HG03378 (cell line): Measurements from ENCODE around the gene SPATC1L.
"Not testable (repeated sequence)": the region's sequence is repeated elsewhere in the genome, so short reads cannot be mapped to it uniquely, and the experiment has no call there.

Experiments used
- ATAC-seq: cut with Tn5 transposase; IDR thresholded peaks from one replicate; pipeline ENCODE4 v1.9.1; 2021; ENCODE audit warnings: mild to moderate bottlenecking, moderate library complexity; ENCODE audit not compliant: unreplicated experiment

The SPATC1L gene

DNA sequence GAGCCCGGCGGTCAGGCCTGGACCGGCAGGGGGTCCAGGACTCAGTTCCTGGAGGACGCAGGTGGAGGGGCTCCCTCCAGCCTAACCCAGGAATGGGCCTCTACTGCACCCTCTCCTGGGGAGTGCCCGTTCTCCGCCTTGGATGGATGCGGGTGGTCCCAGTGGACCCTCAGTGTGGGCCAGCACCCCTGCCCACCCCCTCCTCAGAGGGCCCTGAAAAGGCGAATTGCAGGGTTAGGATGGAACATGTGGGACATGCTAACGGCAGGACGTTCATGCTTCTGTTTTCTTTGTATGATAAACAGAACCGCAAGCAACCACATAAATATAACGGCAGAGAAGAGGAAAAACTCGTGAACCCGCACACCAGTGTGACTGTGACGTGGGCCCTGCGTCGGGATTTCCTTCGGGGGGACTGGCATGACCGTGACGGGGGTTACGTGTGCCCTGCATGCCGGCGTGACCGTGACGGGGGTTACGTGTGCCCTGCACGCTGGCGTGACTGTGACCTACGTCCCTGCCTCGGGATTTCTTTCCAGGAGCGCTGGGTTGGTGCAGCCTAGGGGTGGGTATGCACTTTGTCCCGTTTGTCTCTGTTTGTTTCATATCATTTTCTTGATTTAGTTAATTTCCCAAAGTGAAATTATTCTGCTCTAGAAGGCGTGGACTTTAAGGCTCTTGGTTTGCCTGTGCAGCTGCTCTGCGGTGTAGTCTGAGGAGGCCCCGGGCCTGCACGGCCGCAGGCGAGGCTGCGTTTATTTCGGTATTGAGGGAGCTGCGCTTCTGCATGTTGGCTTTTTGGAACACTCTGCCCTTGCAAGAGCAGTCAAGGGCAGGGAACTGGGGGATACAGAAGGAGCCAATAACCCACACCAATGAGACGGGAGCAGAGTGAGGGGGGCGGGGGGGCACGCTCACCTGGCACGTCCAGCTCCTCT is 32.0 kb downstream of the SPATC1L start:
- no peak for ATAC-seq

DNA sequence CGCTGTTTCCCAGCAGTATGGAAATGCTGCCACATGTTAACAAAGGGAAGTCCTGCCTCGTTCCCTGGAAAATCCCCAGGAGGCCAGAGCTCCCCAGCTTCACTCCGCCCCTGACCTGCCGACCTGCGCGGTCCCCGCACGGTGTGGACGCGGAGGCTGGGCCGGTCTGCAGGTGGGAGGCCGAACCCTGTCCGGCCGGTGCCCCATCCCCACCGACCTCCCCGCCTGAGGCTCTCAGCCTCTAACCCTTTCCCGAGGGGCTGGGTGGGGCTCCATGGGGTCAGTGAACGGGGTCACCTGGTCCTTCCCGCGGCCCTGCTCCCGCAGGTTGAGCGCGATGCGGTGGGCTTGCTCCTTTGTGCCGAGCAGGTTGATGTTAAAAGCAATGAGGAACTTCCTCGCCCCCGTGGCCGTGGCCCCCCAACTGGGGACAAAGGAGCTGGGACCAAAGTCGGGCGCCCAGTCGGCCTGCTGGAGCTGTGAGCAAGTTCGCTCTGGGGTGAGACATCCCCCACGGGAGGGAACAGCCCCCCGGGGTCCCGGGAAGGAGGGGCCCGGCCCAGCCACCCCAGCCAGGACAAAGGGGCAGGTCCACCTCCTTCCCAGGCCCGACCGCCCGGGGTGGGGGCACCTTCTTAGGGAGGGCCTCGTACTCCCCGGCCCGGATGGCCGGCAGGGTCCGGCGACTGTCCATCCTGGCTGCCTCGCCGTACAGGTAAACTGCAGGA is 32.8 kb downstream of the SPATC1L start:
- no peak for ATAC-seq

DNA sequence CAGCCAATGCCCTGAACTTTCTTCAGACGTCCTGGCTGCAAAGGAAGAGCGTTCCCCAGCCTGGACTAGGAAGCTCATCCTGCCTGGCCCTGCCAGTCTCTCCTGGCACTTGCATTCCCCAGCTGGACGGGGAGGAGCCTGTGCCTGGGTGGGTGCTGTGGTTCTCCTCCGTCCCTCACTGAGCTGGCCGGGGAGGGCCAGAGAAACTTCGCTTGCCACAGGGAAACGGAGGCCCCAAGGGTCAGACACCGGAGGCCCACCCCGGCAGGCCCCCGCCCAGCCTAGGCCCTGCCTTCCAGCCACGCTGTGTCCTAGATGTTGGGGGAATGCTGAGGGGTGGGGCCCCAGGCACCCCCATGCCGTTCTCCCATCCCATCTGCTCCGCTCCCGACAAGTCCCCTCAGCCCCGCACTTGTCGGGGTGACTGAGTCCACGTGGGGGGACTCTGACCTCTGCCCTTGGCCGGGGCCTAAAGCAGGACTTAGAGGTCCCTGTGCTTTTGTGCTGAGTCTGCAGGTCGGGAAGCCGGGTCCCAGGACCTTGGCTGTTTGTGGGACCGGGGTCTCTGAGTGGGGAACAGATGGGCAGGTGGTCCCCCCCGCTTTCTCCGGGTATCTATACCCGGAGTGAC is 33.7 kb downstream of the SPATC1L start:
- no peak for ATAC-seq

DNA sequence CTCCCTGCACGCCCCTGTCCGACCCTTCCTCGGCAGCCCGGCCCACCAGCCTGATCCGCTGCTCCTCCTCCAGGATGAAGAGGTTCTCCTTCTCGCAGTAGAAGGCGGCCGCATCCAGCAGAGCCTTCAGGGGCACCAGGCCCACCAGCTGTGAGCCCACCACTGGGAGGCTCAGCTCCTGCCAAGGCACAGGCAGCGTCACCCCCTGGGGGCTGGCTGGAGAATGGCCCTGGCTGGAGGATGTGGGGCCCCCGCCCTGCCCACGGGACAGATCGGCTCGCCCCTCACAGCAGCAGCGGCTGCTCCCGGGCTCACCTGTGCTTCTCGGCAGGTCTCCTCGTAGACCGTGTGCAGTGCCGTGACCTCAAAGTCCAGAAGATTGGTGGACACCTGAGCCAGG is 34.2 kb downstream of the SPATC1L start:
- ATAC-seq = no peak

DNA sequence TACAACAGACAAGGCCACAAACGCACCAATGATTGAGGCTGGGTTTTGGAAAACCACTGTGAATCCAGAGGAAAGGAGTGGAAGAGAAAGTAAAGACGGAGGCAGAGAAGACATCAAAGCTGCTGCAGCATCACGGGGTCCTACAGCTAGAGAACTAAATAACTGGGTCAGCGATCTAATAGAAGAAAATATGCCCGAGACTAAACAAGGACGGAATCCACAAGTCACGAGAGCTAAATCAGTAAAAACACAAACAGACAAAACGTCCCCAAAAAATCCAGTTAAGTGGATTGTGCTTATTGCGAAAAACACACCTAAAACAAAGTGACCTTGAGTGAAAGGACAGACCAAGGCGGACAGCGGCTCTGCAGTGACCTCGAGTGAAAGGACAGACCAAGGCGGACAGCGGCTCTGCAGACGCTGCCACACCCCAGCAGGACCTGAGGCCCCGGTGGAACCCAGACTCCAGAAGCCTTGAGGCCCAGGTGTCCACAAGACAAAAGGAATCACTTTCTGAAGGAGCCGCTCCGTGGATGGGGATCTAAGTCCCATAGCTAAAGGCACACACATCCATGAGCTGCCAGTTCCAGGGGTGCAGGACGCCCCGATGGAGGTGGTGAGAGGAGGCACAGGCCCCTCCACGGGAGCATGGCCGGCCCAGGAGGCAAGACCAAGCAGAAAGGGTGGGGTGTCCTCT is 34.9 kb downstream of the SPATC1L start:
- ATAC-seq = no peak

DNA sequence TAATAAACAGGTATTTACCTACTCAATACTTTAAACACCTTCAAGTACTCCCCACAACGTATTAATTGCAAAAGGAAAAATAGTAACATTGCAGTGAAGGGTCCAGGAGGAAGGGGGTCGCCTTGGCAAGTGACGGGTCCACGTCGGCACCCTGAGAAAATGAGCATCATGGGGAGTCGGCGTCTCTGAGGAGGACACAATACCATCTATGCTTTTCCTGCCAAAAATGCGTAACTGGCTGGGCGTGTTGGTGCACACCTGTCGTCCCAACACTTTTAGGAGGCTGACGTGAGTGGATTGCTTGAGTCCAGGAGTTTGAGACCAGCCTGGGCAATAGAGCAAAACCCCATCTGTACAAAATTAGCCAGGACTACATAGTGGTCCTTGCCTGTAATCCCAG is 36.2 kb downstream of the SPATC1L start:
- ATAC-seq = no peak

DNA sequence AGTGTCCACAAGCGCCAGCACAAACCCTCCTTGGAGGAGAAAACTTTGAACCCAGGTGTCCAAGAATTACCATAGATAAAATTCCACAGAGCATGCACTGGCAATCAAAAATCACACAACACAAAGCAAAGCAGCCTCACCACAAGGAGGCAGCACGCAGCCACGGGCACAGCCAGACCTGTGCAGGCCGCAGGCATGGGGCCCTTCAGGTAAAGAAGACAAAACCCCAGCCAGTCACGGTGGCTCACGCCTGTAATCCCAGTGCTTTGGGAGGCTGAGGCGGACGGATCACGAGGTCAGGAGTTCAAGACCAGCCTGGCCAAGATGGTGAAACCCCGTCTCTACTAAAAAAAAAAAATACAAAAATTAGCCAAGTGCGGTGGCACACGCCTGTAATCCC is 36.8 kb downstream of the SPATC1L start:
- ATAC-seq = not testable (repeated sequence)

DNA sequence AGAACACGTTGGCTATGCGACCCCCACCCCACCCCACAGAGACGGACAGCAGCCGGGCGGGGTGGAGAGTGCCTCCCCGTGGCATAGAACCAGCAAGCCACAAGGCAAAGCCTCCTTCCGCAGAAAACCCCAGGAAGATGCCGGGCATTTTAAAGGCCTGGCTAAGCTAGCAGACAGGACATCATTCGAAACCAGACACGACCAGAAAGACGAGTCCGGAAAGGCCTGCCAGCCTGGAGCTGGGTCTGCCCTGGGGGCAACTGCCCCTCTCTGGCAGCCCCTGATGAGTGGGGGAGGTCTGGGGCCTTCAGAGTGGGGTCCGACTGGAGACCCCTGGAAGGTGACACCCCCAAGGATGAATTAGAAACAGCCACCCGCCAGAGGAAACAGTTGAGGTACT is 37.4 kb downstream of the SPATC1L start:
- no peak for ATAC-seq

DNA sequence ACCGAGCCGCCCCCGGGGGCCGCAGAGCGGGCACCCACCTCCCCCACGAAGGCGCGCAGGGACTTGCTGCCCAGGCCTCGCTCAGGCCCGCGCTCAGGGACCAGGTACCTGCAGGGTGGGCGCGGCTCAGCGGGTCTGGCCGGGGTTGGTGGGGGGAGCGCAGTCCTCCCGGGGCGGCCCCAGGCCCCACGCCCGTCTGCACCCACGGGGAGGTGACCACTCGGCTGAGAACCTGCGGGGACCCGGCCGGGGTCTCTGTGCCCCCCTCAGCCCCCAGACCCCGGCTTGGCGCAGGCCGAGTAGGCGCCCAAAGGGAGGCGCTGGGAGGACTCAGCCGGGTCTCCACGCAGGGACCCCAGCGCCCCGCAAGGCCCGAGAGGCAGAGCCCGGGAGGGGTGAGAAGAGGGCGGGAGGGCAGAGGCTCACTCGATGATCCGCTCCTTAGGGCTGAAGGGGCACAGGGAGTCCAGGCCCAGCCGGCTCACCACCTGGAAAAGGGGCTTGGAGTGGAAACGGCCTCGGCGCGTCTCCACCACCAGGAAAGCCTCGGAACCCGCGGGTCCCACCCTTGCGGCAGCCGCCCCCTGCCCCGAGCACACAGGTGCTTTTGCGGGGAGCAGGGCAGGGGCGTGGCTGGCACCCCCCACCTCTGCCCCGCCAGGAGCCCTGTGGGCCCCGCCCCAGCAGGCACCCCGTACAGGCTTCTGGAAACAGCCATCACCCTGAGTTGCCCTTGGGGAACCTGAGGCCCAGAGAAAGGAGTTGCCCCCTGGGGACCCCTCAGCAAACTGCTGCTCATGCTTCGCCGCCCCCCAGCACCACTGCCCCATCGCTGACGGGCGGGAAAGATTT is 38.2 kb downstream of the SPATC1L start:
- no peak for ATAC-seq

DNA sequence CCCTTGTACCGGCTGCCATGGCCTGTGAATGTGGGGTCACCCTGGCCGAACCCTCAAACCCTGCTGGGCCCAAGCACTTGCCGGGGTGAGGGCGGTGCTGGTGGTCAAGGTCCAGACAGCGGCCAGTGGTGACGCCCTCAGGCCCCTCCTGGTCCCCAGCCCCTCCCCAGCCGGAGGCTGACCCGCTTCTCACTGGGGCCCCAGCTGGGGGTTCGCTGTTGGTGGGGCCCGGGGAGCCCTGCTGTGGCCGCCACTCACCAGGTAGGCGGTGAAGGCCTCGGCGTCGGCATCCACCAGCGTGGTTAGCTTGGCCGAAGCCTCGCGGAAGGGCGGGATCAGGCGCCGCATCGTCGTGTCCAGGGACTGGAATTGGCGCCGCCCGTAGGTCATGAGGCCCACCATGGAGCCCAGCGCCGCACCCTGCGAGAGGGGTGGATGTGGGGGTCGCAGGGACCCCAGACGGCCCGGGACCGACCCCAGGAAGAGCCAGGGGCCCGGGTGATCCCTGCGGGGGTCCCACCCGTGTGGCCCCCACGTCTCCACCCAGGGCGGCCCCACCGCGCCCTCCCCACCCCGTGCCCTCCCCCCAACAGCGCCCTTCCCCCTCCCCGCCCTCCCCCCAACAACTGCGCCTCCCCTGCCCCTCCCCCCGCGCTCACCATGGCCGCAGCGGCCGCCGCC is 39.0 kb downstream of the SPATC1L start:
- ATAC-seq = no peak

DNA sequence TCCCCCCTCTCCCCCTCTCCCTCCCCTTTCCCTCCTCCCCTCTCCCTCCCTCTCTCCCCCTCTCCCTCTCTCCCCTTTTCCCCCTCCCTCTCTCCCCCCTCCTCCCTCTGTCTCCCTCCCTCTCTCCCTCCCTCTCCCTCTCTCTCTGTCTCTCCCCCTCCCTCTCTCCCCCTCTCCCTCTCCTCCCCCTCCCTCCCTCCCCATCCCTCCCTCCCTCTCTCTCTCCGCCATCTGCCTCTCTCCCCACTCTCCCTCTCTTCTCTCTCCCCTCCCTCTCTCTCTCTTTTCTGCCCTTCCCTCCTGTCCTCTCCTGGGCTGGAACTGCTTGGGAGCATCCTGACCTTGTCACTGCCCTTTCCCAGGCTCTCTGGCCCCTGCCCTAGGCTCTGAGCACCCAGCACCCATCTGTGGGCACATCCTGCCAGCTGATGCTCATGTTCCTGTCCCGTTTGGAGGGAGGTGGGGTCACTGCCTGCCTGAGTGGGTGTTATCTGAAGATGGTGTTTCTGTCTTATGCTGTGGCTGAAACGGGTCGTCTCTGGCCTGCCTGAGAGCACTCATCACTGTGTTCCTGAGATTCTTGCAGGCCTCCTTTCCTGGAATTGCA is 39.7 kb downstream of the SPATC1L start:
- no peak for ATAC-seq

DNA sequence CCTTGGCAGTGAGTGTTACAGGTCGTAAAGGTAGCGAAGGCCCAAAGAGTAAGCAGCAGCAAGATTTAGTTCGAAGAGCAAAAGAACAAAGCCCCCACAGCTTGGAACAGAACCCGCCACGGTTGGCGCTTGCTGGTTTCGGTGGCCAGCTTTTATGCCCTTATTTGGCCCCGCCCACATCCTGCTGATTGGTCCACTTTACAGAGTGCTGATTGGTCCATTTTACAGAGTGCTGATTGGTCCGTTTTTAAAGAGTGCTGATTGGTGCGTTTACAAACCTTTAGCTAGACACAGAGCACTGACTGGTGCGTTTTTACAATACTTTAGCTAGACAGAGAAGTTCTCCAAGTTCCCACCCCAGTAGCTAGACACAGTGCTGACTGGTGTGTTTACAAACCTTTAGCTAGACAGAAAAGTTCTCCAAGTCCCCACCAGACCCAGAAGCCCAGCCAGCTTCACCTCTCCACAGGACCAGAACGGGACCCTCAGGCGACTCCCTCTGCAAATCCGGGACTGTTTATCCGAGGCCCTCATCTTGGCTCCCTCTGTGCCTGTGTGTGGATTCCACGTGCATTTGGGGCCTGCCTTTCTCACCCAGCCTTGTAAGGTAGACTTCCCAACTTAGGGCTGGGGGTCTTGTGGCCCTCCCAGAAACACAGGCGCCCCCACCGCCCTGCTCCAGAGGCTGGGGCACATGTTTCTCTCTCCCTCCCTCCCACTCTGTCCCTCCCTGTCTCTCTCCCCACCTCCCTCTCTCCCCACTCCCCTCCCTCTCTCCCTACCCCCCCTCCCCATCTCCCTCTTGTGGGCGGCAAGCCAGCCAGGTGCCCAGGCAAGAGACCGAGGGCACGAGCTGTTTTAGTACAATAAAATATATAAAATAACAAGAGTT is 41.4 kb downstream of the SPATC1L start:
- ATAC-seq = no peak

DNA sequence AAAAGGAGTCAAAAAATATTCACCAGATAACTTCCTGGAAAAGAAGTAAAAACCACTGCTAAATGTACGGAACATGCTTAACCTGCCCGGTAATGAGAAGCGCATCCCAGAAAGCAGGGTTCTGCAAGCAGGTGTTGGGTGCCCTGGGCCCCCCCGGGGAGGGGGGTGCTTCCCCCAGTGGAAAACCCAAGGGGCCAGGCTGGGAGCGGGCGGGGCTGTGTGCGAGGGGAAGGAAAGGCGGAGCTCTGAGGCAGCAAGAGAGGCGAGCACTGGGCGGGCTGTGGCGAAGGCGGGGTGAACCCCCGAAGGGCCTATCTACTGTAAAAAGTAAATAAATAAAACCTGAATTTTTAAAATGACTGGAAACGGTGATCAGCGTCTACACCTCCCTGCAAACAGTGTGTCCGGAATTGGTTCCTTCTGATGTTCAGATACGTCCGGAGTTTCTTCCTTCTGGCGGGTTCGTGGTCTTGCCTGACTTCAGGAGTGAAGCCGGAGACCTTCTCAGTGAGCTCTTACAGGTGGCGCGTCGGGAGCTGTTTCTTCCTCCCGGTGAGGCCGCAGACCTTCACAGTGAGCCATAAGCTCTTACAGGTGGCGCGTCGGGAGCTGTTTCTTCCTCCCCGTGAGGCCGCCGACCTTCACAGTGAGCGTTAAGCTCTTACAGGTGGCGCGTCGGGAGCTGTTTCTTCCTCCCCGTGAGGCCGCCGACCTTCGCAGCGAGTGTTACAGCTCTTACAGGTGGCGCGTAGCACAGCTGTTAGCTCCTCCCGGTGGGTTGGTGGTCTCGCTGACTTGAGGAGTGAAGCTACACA is 42.3 kb downstream of the SPATC1L start:
- ATAC-seq = no peak

DNA sequence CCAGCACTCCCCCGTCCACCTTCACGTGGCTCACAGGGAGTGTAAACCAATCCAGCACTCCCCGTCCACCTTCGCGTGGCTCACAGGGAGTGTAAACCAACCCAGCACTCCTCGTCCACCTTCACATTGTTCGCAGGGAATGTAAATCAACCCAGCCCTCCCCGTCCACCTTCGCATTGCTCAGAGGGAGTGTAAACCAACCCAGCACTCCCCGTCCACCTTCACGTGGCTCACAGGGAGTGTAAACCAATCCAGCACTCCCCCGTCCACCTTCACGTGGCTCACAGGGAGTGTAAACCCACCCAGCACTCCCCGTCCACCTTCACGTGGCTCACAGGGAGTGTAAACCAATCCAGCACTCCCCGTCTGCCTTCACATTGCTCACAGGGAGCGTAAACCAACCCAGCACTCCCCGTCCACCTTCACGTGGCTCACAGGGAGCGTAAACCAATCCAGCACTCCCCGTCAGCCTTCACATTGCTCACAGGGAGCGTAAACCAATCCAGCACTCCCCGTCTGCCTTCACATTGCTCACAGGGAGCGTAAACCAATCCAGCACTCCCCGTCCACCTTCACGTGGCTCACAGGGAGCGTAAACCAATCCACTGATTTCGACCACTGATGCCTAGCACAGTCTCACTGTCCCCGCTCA is 43.8 kb downstream of the SPATC1L start:
- ATAC-seq = not testable (repeated sequence)

DNA sequence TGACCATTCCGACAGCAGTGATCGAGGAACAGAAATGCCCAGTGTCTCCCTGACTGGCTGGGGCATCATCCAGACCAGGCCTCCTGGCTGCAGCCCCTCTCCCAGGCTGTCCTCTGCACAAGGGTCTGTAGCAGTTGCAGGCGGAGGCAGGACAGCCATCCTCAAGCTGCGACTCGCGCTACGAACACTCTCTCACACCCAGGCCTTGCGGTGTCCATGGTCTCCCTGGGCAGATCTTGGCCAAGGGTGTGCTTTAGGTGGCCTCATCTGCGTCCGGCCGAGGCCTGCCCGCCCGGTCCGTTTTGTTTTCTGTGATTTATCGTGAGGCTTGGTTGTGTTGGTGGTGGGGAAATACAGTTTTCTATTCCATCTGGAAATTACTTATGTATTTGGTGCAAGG is 44.6 kb downstream of the SPATC1L start:
- ATAC-seq = no peak

DNA sequence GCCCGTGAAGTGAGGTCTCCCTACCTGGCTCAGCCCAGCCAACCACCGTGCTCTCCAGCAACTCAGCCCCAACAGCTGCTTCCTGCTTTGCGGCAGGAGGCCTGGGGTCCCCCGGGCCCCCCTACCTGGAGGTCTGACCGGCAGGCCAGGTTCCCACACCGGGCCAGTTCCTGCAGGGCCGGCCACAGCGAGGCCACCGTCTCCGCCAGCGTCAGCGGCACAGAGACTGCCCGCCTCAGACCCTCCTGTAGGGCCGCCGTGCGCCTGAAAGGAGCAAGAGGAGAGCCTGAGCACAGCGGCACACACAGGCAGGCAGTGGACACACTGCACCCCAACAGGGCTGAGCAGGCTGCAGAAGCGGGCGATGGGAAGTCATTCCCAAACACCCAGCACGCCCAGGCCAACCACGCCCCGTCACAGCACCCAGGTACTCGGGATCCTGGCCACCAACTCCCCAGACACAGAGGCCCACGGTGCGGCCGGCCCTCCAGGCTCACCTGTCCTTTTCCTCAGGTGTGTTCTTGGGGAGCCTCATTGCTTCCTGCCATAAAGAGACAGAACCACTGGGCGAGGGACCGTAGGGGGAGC is 45.8 kb downstream of the SPATC1L start:
- ATAC-seq = no peak
